SK-N-SH (cell line): Measurements from ENCODE around the gene TSSC4. TPM values are rescaled to one million over a fixed set of nuclear protein-coding genes. Genes with fewer than 3 reads are reported as not detected.

Source experiments
- CTCF ChIA-PET: fragments of 300-600, 350-600 bp; formaldehyde crosslinking; extraction: SDS; loops from one replicate; lab custom pipeline; 2021; lab: Yijun Ruan, JAX
- POLR2A ChIA-PET: fragments of 350-600 bp; sonication (Branson Sonifier 250); formaldehyde crosslinking; extraction: SDS; loops from one replicate; lab custom pipeline; 2020; ENCODE audit warnings: antibody characterized with exemption, inconsistent platforms; lab: Yijun Ruan, JAX
- DNase-seq: peaks from one replicate; pipeline ENCODE4 v3.0.0; 2012
- H2AFZ ChIP-seq: fragments of 200-600 bp; sonication (generic); 2 replicates; pipeline ENCODE4 v1.8.1; 2016; ENCODE audit warnings: antibody characterized with exemption, mild to moderate bottlenecking, low read depth
- H3F3A ChIP-seq: fragments of 200-600 bp; sonication (generic); replicated peaks from 2 replicates; pipeline ENCODE3; 2016; ENCODE audit warnings: antibody characterized with exemption, mild to moderate bottlenecking; ENCODE audit not compliant: insufficient read depth
- H3K27ac ChIP-seq, 2 experiments: fragments of 200-500 bp in 1 of 2; fragments of 200-600 bp in 1 of 2; sonication (Bioruptor generic) in 1 of 2; sonication (generic), shearing (Covaris generic) in 1 of 2; 2 replicates each; pipeline versions ENCODE4 v1.5.1 to v1.6.1; 2014 to 2016; ENCODE audit warnings: low read depth in 2 of 2, inconsistent platforms in 1 of 2, low read length in 1 of 2, mild to moderate bottlenecking in 1 of 2, mixed read lengths in 1 of 2
- H3K27me3 ChIP-seq: fragments of 200-600 bp; sonication (generic), shearing (Covaris generic); 2 replicates; pipeline ENCODE4 v1.6.1; 2016; ENCODE audit warnings: mixed run types; ENCODE audit not compliant: insufficient read depth
- H3K36me3 ChIP-seq, 2 experiments: fragments of 200-500 bp in 1 of 2; fragments of 200-600 bp in 1 of 2; sonication (Bioruptor generic) in 1 of 2; sonication (generic) in 1 of 2; replicated peaks in 1 of 2; 2 replicates each; pipeline versions ENCODE3 to v1.5.1; 2014 to 2016; ENCODE audit warnings: low read length in 1 of 2, mild to moderate bottlenecking in 1 of 2; ENCODE audit not compliant: insufficient read depth in 2 of 2, control insufficient read depth in 1 of 2
- H3K4me1 ChIP-seq, 2 experiments: fragments of 200-500 bp in 1 of 2; fragments of 200-600 bp in 1 of 2; sonication (Bioruptor generic) in 1 of 2; sonication (generic), shearing (Covaris generic) in 1 of 2; 2 replicates each; pipeline versions ENCODE4 v1.5.1 to v1.6.1; 2014 to 2016; ENCODE audit warnings: low read depth in 1 of 2, low read length in 1 of 2, mixed run types in 1 of 2; ENCODE audit not compliant: insufficient read depth in 2 of 2, control insufficient read depth in 1 of 2
- H3K4me2 ChIP-seq: fragments of 200-600 bp; sonication (generic), shearing (Covaris generic); 2 replicates; pipeline ENCODE4 v1.6.1; 2017; ENCODE audit warnings: mixed run types
- H3K4me3 ChIP-seq, 2 experiments: fragments of 200-500 bp in 1 of 2; fragments of 200-600 bp in 1 of 2; sonication (Bioruptor generic) in 1 of 2; sonication (generic), shearing (Covaris generic) in 1 of 2; 2 replicates each; pipeline versions ENCODE4 v1.5.1 to v1.8.1; 2014 to 2016; ENCODE audit warnings: low read depth in 2 of 2, inconsistent platforms in 1 of 2, low read length in 1 of 2, mild to moderate bottlenecking in 1 of 2, mixed read lengths in 1 of 2, moderate library complexity in 1 of 2
- H3K79me2 ChIP-seq: fragments of 200-600 bp; sonication (generic); 2 replicates; pipeline ENCODE4 v1.8.1; 2017; ENCODE audit warnings: mild to moderate bottlenecking; ENCODE audit not compliant: insufficient read depth
- H3K9ac ChIP-seq: fragments of 200-600 bp; sonication (generic); 2 replicates; pipeline ENCODE4 v1.6.1; 2017; ENCODE audit warnings: mixed run types
- H3K9me2 ChIP-seq: fragments of 200-600 bp; sonication (generic); 2 replicates; pipeline ENCODE4 v1.6.1; 2017; ENCODE audit warnings: mixed run types
- H3K9me3 ChIP-seq: fragments of 200-600 bp; sonication (generic); 2 replicates; pipeline ENCODE4 v1.6.1; 2017; ENCODE audit warnings: mixed run types, mild to moderate bottlenecking, moderate library complexity
- H4K20me1 ChIP-seq: fragments of 200-600 bp; sonication (generic); 2 replicates; pipeline ENCODE4 v1.6.1; 2017; ENCODE audit warnings: mild to moderate bottlenecking, mixed run types; ENCODE audit not compliant: insufficient read depth
- CTCF ChIP-seq: fragments of 200-600 bp; sonication (generic); IDR thresholded peaks from 2 replicates; pipeline ENCODE4 v1.6.1; 2017; ENCODE audit warnings: antibody characterized with exemption, mild to moderate bottlenecking, moderate library complexity
- ELF1 ChIP-seq: IDR thresholded peaks from 2 replicates; pipeline ENCODE4 v1.4.0; 2012
- EZH2phosphoT487 ChIP-seq: fragments of 200-600 bp; sonication (generic); IDR thresholded peaks from 2 replicates; pipeline ENCODE4 v1.6.1; 2017; ENCODE audit warnings: low read depth, mixed run types, mild to moderate bottlenecking, antibody characterized with exemption, moderate library complexity, borderline replicate concordance
- FOSL2 ChIP-seq: IDR thresholded peaks from 2 replicates; pipeline ENCODE4 v1.4.0; 2012; ENCODE audit warnings: low read depth, mild to moderate bottlenecking, moderate library complexity, borderline replicate concordance
- FOXM1 ChIP-seq: IDR thresholded peaks from 2 replicates; pipeline ENCODE4 v1.4.0; 2012; ENCODE audit warnings: low read depth, mild to moderate bottlenecking
- GABPA ChIP-seq: IDR thresholded peaks from 2 replicates; pipeline ENCODE4 v1.4.0; 2012; ENCODE audit warnings: low read depth, mild to moderate bottlenecking
- RAD21 ChIP-seq: IDR thresholded peaks from 2 replicates; pipeline ENCODE4 v1.6.1; 2012; ENCODE audit warnings: mild to moderate bottlenecking, low read length
- RFX5 ChIP-seq: IDR thresholded peaks from 2 replicates; pipeline ENCODE4 v1.6.1; 2012; ENCODE audit warnings: mild to moderate bottlenecking, improper control_type of control experiment, low read length
- RXRA ChIP-seq: IDR thresholded peaks from 2 replicates; pipeline ENCODE4 v1.4.0; 2012; ENCODE audit warnings: low read depth, mild to moderate bottlenecking, borderline replicate concordance
- SMC3 ChIP-seq: IDR thresholded peaks from 2 replicates; pipeline ENCODE4 v1.6.1; 2012; ENCODE audit warnings: low read depth, low read length, improper control_type of control experiment
- USF1 ChIP-seq: IDR thresholded peaks from 2 replicates; pipeline ENCODE4 v1.4.0; 2012; ENCODE audit warnings: low read depth, borderline replicate concordance
- USF2 ChIP-seq: fragments of 150-350 bp; IDR thresholded peaks from 2 replicates; pipeline ENCODE4 v1.6.1; 2017; ENCODE audit warnings: antibody characterized with exemption, low read length, low read depth, borderline replicate concordance
- WGBS: methylation state at CpG from one replicate; pipeline ENCODE4 v1.1.6; 2017; ENCODE audit warnings: low lambda C conversion rate; 5-methylcytosine and 5-hydroxymethylcytosine counted together
- polyA plus RNA-seq, 3 experiments: library from polyadenylated mRNA; depleted of rRNA; stranded (reverse); fragments of >200 nt; gene quantifications; 2 replicates each; pipeline ENCODE4 v1.2.3, GENCODE V29; 2012

The TSSC4 gene
- polyA plus RNA-seq, 1 of the 3 experiments (the other 2 are of a cell fraction), result 45.1 TPM

- Histone ChIP-seq H2AFZ (no peak overlapping the region), H4K20me1 (no peaks in the 10 kb centered on the region), H3K4me3 (no peak overlapping the region; a peak in 1 of 4 replicates), H3K27ac (no peak overlapping the region), H3K9me3 (no peaks in the 10 kb centered on the region), H3K4me1 (no peaks in the 10 kb centered on the region), H3K27me3 (no peaks in the 10 kb centered on the region), H3F3A (no peaks in the 10 kb centered on the region), H3K9me2 (no peaks in the 10 kb centered on the region), H3K9ac (no peak overlapping the region), H3K79me2 (no peaks in the 10 kb centered on the region), H3K4me2 (no peak overlapping the region), H3K36me3 (no peaks in the 10 kb centered on the region)
- WGBS, result 19% methylated on average over 7 of the region's 12 CpGs
- no peak for DNase-seq
- TF ChIP-seq USF1, result no peak
- POLR2A ChIA-PET, result interaction anchor here (0.9 kb wide), 1 partner anchor 104 kb away, joined by 4 read pairs; no protein-coding TSS in a partner anchor
- CTCF ChIA-PET, result interaction anchor here (0.6 to 11.8 kb wide), 22 partner anchors 9 to 496 kb away, joined by 3 to 461 read pairs (median 4); partner anchors contain the start of genes C11orf21, CDKN1C, TSPAN32 and TSSC4
These were observed 27.3 kb downstream of the TSSC4 start for GRCh38 chr11:2427721-2428321.

- H3F3A ChIP-seq, result no peaks in the 10 kb centered on the region
- ChIA-PET POLR2A (interaction anchor here (0.7 kb wide), 1 partner anchor 98 kb away, joined by 3 read pairs; no protein-coding TSS in a partner anchor), CTCF (interaction anchor here (0.7 to 11.8 kb wide), 10 partner anchors 9 to 462 kb away, joined by 3 to 461 read pairs (median 6); partner anchors contain the start of genes C11orf21, CDKN1C and TSPAN32)
- H3K79me2 ChIP-seq, result no peaks in the 10 kb centered on the region
- DNase-seq, result peak; percentile 85
- 42% methylated on average over 8 of the region's 8 CpGs for WGBS
- H3K36me3 ChIP-seq, result no peaks in the 10 kb centered on the region
- no peak overlapping the region for H2AFZ ChIP-seq
- no peak overlapping the region for H3K9ac ChIP-seq
- no peaks in the 10 kb centered on the region for H3K4me1 ChIP-seq
- H3K27ac ChIP-seq, result no peak overlapping the region
- H3K4me2 ChIP-seq, result no peak overlapping the region
- no peaks in the 10 kb centered on the region for H4K20me1 ChIP-seq
- H3K9me2 ChIP-seq, result no peaks in the 10 kb centered on the region
- H3K9me3 ChIP-seq, result no peaks in the 10 kb centered on the region
- no peak overlapping the region; a peak in 1 of 4 replicates for H3K4me3 ChIP-seq
- TF ChIP-seq FOSL2, result no peak
- TF ChIP-seq CTCF, result peak; percentile 61
- no peak for TF ChIP-seq RFX5
- peak; percentile 93 for TF ChIP-seq SMC3
- TF ChIP-seq RAD21, result peak; percentile 95
- H3K27me3 ChIP-seq, result no peaks in the 10 kb centered on the region
These were observed 27.8 kb downstream of the TSSC4 start for GRCh38 chr11:2428322-2428795.

GRCh38 chr11:2431395-2431794 lies 30.8 kb downstream of the TSSC4 start:
- ChIA-PET CTCF (interaction anchor here (0.6 to 2.9 kb wide), 5 partner anchors 11 to 498 kb away, joined by 3 to 32 read pairs (median 6); partner anchors contain the start of genes KCNQ1 and PHLDA2), POLR2A (no interaction called here)
- Histone ChIP-seq H2AFZ (no peak overlapping the region), H3K36me3 (no peaks in the 10 kb centered on the region), H4K20me1 (no peaks in the 10 kb centered on the region), H3K4me1 (no peaks in the 10 kb centered on the region), H3F3A (no peaks in the 10 kb centered on the region), H3K4me3 (no peak overlapping the region), H3K9me2 (no peaks in the 10 kb centered on the region), H3K9ac (no peak overlapping the region), H3K79me2 (no peaks in the 10 kb centered on the region), H3K27me3 (no peaks in the 10 kb centered on the region), H3K4me2 (no peak overlapping the region), H3K9me3 (no peaks in the 10 kb centered on the region), H3K27ac (no peak overlapping the region)
- 37% methylated on average over 1 of the region's 1 CpG for WGBS
- DNase-seq, result no peak
- TF ChIP-seq FOSL2 (no peak), ELF1 (no peak), RAD21 (no peak), USF2 (no peak), RFX5 (no peak), EZH2phosphoT487 (no peak), GABPA (no peak), CTCF (no peak), RXRA (no peak), FOXM1 (no peak)
